ENCODE measurements around the gene DPP6.

DPP6 gene

DNA sequence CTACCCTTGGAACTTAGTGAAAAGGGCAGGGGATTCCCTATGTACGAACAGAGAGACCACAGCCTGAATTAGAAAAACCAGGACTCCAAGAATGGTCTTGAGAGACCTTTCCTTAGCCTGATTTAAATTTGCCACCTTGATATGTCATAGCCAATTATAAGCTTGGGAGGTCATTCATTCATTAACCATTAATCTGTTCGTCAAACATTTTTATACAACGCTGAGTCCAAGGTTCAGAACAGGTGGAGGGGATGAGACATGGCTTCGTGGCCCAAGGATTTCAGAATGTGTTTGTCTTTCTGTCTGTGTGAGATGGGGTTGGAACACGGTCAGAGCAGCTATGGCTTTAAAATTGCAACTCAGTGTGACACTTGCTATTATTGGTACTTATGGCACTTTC is 792.8 kb downstream of the DPP6 start:
- no peak for DNase-seq

DNA sequence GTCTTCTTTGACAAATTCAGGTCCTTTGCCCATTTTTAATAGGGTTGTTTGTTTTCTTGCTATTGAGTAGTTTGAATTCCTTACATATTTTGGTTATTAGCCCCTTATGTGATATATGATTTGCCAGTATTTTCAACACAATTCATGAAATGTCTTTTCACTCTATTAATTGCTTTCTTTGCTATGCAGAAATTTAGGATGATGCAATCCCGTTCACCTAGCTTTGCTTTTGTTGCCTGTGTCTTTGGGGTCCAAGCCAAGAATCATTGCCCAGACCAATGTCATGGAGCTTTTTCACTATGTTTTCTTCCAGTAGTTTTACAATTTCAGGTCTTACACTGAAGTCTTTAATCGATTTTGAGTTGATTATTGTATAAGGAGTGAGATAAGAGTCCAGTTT is 796.3 kb downstream of the DPP6 start:
- DNase-seq: no peak

DNA sequence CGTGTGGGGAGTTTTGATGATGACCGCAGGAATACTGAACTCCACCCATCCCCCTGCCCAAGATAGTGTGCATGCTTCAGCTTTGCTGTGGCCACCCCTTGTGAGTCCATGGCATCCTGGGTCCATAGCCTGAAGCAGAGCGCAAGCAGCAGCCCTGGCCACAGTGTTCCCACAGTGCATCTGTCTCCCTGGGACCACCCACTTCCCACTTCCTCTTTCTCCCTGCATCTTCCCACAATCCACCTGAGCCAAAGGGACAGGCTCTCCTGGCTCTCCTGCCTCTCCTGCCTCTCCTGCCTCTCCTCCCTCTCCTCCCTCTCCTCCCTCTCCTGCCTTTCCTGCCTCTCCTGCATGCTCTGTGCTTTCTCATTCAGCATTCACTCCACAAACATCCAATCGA is 800.0 kb downstream of the DPP6 start:
- no peak for DNase-seq

DNA sequence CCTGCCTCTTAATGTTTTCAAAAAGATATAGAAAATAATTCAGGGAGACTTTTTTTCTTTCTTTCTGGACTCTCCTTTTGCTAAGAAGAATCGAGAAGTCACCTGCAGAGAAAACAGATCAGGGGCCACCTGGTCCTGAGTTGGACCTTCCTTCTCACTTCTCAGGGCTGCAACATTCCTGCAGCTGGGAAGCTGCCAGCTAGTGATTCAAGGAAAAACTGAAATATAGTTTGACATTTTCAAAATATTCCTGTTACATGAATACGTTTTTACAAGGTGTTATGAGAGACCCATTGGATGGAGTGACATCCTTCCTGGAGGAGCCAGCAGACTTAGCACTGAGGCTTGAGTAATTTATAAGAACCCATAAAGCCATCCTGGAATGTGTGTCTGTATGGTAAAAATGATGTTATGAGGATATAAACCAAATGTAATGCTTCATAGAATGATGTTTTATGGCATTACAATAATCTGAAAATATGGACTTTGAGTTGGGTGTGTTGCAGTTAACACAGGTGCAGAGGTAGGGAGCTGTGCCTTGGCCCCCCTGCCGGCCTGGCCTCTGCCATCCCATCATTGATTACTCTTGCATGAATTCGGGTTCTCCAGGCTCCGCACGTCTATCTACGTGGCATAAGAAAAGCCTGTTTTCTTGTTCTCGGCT is 801.0 kb downstream of the DPP6 start:
- no peak for DNase-seq

DNA sequence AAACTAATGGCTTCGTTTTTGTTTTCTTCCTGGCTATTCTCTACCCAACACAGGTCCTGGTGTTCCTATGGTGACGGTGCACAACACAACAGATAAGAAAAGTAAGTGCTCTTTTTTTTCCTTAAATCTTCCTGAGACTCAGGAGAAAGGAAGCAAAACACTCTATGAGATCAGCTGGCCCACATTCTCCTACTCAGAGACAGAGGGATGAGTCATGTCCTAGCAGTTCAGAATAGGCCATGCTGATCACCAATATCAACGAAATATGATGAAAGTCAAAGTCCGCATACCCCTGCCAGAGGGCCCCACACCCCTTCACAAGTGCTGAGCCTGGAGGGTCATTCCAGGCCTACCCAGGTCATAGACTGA is 801.5 kb downstream of the DPP6 start:
- no peak for DNase-seq

DNA sequence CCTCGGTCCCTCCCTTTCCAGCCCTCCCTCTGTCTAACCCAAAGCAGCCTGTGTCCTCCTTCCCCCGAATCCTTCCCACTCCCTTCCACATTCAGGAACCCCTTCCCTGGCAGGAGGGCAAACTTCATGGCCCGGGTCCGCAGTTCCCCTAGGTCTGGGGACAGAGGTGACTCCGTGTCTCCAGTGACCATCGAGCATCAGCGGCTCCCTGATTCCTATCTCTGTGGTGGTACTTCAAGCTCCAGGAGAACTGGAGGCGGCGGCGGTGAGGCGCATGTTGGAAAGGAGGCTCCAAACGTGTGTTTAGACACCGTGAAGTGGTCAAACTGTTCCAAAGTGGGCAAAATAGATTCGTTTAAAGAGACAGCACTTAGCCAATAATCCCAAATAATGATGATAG is 802.6 kb downstream of the DPP6 start:
- DNase-seq: no peak

DNA sequence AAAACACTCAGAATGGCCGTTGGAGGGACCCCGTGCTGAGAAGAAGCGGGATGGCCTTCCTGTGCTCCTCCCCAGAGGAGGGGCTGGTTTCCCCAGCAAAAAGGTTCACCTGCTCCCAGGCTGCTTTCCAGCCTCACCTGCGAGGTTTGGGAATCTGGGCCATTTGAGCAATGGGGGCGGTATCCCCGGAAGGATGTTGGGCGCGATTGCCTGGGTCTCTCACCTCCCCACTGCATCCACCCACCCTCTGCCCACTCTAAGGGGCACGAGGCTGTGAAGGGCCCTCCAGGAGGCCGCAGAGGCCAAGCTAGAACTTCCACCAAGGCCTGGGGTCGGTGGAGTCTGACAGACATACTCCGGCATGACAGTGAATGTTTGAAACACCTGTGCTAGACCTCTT is 803.2 kb downstream of the DPP6 start:
- no peak for DNase-seq

DNA sequence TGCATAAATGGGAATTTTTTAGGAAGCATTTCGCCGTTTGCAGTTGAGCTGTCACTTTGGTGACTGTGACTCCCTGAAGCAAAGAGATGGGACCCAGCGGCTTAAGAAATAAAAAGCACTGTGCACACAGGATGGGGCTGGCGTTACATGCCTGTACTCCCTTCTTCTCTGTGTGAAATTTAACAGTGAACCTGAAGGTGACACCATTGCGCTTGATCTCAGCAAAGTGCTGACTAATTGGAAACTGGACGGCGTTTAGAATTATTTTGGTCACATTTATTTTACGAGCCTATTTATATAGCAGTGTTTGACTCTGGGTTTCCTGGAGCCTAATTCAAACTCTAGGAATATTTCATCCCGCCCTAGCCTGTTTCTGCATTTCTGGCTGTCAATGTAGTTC is 804.5 kb downstream of the DPP6 start:
- DNase-seq: no peak

DNA sequence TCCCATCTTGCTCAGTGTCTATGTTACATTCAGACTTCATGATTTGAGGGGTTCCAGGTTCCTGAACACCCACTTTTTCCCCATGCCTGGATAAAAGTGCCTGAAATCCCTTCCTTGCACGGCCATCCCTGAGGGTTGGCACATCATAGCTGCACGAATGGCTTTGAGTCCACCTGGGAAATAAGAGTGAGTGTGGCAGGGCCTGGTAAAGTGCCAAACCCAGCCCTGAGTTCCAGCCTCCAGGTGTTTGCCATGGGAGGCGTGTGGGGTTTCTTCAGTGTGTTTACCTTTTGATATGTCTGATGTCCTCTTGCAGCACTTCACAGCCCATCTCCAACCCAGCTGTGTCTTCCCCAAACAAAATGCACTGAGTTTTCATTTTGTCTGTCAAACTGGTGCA is 805.0 kb downstream of the DPP6 start:
- no peak for DNase-seq

DNA sequence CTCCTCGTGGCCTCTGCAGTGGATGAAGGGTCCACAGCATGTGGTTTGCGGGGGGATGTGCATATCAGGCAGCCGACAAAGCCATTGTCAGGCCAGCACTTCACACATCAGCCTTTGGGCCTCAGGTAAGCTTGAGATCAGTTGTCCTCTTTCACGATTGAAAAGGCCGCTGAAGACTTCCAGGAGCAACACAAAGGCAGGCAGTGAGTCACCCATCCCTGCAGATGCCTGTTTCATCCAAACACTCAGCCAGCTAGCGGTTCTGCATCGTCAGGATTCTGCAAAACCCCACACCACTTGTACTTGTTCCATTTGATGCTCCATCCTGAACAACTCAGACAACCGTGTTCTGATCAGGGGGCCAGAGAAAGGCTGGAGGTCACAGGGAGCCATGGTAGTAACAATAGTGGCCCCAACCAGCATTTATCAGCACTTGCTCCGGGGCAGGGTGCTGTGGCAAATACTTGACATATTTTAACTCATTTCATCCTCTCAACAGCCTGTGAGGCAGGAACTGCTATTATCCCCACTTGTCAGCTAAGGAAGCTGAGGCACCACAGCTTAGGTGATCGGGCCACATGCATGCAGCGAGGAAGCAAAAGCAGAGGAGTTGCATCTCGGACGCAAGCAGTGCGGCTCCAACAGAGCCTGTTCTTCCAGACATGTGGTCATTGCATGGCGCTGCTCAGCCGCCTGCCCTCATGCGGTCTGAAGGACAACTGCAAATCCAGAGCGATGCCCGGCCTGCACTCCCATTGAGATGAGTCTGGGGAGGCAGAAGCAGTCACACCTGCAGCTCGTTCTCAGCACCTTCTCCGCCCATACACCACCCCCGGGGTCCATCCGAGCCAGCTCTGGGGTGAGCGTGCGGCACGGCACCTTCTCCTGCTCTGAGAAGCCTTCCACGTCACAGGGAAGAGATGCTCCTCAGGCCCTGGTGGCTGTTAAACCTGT is 805.8 kb downstream of the DPP6 start:
- DNase-seq: no peak

DNA sequence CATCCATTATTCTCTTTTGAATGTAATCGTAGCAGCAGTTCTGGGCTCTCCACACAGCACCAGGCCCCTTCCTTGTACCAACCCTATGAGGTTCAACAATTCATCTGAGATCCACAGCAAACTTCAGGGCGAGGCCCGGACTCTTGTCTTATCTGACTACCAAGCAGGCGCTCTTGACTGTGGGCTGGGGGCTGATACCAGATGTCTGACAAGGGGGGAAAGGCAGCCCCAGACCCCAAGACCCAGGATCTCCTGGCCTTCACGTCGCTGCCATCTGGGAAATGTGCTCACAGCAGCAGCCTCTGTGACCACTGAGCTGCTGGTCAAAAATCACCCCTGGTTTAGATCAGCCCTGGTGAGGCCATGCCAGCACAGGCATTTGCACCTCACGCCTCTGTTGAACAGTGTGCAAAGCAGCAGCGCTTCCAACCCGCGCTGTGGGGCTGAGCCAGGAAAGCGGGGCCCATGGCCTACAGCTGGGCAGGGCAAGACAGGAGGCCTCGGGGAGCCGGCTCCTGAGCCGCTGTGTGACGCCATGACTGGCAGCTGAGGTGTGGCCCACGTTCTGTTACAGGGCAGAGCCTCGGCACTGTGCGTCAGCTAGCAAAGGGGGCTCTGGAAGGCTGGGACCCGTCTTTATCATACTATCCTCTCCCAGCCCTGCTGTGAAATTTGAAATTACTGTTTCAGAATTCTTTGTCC is 806.8 kb downstream of the DPP6 start:
- DNase-seq: no peak

DNA sequence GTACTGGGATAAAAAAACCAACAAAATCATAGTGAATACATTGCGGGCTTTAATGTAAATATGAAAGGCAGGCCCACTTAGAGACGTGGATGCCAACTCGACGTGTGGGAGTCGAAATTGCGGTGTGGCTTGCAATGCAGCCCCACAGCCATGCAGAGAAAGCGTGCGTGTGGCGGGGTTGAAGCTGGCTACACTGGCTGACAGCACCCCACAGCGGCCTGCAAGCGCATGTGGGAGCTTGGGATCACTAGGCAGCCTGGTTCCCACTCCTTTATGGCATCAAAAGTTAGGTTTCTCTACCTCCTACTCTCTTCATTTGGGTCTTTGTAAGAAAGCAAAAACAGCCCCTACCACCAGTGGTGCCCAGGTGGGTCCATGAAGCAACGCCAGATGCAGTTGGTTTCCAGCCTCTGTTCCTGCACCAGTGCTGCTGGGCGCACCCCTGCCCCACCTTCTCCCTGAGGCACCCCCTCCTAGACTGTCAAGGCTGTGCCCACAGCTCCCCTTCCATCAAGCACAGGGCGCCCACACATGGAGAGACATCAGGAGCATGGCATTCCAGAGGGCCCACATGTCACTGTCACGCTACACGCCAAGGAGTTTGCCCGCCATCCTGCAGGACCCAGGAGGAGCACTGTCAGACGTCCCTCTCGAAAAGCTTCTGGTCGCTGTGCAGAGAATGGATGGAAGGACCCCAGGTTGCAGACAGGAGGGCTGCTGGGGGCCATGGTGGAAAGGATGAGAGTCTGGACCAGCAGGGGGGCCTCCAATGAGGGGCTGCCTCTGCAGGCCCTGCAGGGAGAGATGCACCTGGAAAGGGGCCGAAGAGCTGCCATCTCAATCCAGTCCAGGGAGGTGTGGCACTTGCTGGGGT is 807.8 kb downstream of the DPP6 start:
- DNase-seq: no peak

DNA sequence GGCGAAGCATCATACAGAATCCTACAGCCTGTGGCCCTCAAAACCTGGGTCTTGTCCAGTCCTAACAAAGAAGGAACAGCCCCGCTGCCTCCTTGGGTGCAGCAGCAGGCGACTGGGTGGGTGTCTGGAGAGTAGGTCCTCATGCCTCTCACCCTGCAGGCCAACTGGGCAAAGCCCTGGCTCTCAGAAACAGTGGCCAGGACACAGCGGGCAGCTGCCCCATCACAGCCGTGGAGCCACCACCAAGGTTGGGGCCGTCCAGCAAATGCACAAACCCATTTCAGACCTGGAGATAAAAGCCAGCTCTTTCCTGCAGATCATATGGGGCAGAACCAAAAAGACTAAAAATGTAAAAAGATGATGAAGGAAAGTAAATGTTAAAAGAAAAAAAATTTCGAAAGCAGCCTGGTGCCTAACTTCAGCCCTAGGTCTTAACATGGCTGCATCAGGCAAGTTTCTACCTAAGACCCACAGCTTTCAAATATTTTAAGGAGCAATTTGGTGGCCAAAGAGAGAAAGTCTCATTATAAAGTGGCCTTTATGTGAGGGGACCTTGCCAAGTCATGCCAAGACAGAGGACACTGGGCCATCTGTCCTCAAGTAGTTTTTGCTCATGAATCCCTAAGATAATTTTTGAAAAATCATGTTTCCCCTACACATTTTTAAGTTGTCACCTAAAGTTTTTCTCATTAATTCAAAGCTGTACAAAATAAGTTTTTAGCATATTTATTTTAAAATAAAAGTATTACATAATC is 808.6 kb downstream of the DPP6 start:
- DNase-seq: no peak

DNA sequence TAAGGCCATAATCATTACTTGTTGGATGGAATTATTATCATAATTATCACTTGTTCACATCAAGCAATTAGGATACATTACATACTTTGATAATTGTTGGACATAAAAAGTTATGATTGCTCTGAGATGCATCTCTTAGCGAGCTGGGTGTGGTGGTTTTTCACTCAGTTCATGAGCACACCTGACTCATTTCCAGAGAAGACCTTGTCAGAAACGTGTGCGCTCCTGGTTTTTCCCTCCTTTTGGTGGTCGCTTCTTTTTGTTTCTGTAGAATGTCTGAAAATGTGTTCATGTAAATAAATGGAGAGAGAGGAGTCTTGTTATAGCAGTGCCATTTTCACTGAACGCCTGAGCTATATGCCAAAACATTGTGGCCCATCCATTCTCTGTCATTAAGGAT is 809.4 kb downstream of the DPP6 start:
- no peak for DNase-seq

DNA sequence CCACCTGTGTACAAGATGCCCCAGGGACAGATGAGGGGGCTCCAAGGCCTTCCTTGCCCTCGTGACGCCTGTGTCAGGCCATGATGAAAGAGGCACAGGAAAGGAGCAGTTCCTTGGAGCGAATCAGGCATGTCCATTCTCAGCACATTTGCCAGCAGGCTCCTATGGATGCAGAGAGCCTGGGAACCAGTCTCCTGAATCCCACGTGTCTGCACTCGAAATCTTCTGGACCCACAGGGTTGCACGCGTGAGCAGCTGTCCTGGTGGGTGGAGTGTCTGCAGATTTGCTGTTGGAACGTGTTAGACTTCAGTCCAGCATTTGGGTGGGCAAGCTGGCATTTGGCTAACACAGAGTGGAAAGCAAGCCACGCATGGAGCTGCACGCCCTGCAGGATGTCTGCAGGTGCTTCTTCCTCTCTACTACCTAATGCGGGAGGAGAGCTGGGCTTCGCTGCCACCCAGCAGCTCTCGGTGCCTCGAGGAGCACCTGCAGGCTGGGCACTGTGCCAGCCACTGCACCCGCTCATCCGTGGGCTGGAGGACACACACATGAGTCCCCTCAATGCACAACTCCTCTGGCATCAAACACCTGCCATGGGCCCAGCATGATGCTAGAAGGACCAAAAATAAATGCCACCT is 810.1 kb downstream of the DPP6 start:
- no peak for DNase-seq

DNA sequence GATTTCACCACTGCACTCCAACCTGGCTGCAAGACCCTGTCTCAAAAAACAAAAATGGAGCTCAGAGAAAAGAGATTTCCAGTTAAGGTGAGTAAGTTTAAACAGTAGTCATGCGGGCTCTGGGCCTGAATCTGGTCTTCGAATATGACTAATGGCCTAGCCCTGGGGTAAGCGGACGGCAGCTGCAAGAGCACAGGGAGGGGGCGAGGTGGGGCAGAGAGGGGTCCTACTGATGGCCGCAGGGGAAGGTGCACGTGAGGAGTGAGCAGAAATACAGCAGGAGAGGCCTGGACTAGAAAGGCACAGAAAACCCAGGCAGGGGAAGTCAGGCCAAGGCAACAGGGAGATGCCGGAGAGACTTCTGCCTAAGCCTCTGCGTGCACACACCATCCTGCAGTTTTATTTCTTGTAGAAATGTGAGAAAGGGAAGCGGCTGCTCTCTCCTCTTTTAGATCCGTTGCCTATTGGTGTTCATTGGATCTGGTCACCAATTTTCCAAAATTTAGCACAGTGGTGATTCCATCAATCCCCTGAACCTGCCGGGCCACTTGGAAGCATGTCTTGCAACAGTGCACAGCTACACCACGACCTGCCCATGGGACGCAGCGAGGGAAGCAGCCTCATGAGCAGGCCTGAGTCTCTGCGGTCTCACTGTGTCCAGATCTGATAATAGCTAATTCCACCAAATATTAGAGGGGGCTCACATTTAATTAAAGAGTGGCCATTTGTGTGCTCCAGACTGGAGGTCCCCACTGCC is 811.7 kb downstream of the DPP6 start:
- no peak for DNase-seq

DNA sequence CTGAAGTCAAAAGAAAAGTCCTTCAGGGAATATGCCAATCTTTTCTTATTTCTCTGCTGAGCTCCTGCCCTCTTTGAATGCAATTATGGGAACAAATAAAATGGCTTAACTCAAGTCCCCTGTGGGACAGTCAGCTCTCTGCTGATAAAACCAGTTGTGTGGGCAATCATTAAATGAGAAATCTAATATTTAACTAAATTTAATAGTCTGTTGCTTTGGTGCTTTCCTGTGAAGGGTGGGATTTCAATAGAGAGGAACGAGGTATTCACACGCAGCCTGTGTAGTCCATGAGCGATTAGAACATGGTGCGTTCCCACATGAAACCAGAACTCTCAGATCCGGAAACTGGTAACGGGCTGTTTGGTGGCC is 812.3 kb downstream of the DPP6 start:
- DNase-seq: no peak

DNA sequence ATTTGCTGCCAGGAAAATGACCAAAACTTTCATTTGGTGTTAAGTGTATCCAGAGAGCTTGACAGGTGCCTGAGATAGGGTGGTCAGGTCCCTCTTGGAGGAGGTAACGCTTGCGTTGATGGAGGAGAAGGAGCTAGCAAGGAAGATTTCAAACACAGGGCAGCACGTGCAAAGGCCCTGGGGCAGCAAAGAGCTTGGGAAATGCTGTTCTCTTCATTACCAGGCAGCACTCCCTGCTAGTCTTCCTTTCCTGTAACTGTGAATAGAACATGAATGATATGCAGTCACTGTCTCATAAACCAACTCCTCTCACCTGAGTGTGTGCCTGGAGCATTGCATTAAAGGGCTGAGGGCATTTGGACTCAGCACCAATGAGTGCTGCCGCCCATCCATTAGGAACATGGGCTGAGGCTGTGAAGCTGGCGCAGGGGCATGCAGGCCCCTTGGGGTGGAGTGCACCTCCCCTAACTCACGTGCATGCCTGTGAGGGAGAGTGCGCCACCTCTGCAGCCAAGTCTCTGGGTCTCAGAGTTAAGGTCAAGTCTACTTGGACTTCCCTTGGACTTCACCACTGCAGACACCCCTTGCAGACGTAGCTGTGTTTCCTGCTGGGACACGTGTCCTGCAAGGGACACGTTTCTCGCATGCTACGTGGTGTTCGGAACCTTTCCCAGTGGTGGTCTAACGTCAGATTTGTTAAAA is 813.9 kb downstream of the DPP6 start:
- DNase-seq: no peak

DNA sequence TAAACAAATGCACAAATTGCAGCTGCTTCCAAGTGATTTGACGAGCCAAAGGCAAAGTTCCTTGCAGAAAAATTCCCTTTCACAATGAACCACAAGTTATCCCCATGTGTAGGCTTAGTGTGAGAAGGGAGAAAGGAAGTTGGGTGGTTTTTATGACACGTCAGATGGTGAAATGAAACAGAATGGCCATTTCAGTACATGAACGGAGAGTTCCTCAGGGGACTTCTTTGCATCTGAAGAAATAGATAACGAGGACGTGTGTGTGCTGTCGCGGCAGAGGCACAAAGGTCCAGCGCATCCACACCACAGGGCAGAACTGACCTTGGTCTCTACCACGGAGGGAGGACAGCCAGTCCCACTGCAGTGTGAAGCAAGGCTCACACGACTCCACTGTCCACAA is 814.9 kb downstream of the DPP6 start:
- DNase-seq: no peak

DNA sequence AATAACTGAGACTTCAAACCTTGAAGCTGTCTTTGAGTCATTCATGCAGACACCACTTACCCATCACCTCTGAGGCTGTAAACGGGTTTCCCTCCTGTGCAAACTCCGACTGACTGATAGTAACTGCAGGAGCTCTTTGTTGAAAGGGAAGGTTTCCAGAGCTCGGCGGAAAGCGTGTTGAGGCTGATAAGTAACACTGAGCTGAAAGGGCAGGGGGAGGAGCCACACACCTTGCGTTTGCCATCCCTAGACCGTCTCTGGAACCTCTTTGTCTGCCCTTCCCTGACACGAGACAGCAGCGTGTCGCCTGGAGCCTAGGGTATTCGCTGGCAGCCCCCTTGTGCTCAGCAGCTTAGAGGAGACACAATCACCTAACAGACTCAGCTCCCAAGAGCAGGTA is 816.7 kb downstream of the DPP6 start:
- no peak for DNase-seq

All from CD4-positive, alpha-beta T cell treated with Interleukin-17A for 4 hours (primary cell).